22Rv1 (cell line): Measurements from ENCODE around the gene CCN5.

ENCODE experiments used
- ZFX ChIP-seq: fragments of 450-650 bp; IDR thresholded peaks from 2 replicates; pipeline ENCODE4 v1.6.1; 2017; ENCODE audit warnings: antibody characterized with exemption, borderline replicate concordance
- TF ChIP-seq, protein P1 (sequence below): fragments of 450-650 bp; IDR thresholded peaks from 2 replicates; pipeline ENCODE4 v1.5.1; 2017; ENCODE audit warnings: mild to moderate bottlenecking

DNA sequence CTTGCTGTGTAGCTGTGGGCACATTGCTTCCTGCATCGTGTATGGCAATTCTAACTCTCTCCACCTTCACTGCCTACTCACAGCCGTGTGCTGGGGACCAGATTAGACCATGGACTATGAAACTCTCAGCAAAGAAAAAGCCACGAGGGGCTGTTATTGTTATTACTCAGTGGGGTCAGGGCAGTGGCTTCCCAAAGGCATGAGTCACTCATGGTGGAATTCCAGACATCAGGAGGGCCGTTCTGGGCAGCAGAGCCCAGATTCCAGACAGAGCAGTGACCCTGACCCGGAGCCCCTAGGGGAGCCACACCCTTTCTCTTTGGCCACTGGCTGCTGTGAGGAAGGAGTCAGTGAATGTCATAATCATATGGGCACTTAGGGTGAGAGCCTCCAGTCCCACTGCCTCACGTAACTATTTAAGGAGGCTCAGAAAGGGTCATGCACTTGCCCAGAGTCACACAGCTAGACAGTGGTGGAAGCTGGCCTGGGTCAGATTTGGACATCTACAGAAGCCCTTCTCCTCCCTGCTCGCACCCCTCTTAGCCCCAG is 22.2 kb upstream of the CCN5 start:
- no peak for TF ChIP-seq ZFX
- TF ChIP-seq, protein P1, sequence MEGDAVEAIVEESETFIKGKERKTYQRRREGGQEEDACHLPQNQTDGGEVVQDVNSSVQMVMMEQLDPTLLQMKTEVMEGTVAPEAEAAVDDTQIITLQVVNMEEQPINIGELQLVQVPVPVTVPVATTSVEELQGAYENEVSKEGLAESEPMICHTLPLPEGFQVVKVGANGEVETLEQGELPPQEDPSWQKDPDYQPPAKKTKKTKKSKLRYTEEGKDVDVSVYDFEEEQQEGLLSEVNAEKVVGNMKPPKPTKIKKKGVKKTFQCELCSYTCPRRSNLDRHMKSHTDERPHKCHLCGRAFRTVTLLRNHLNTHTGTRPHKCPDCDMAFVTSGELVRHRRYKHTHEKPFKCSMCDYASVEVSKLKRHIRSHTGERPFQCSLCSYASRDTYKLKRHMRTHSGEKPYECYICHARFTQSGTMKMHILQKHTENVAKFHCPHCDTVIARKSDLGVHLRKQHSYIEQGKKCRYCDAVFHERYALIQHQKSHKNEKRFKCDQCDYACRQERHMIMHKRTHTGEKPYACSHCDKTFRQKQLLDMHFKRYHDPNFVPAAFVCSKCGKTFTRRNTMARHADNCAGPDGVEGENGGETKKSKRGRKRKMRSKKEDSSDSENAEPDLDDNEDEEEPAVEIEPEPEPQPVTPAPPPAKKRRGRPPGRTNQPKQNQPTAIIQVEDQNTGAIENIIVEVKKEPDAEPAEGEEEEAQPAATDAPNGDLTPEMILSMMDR: no peak
